HepG2 (cell line): Measurements from ENCODE around the gene DEFB124. TPM values are rescaled to one million over a fixed set of nuclear protein-coding genes. Genes with fewer than 3 reads are reported as not detected.

Experiments
- ATAC-seq: fragments of 200-7000 bp; cut with Tn5 transposase; 3 replicates; pipeline ENCODE4 v1.9.1; 2020; ENCODE audit warnings: mild to moderate bottlenecking, moderate library complexity
- BruUV-seq: library from RNA; stranded (reverse); fragments of 400-500 nt; replicated peaks from 2 replicates; lab custom pipeline; 2021; lab: Mats Ljungman, UMichigan
- CTCF ChIA-PET: fragments of 300-600 bp; formaldehyde crosslinking; extraction: SDS; loops from one replicate; lab custom pipeline; 2021; ENCODE audit warnings: low total read pairs, inconsistent platforms, low intra/inter-chr PET ratio; lab: Yijun Ruan, JAX
- POLR2A ChIA-PET: fragments of 350-600 bp; sonication (Branson Sonifier 250); formaldehyde crosslinking; loops from one replicate; lab custom pipeline; 2020; ENCODE audit warnings: antibody characterized with exemption, inconsistent platforms; lab: Yijun Ruan, JAX
- DNase-seq: peaks from one replicate; pipeline ENCODE4 v3.0.0-alpha.2; 2015; ENCODE audit warnings: low spot score
- FAIRE-seq: peaks from 3 replicates; lab custom pipeline; 2011; peaks lifted over from hg19 to GRCh38; lab: Jason Lieb, UNC
- H2AFZ ChIP-seq: one replicate; pipeline ENCODE4 v1.6.1; 2011; ENCODE audit warnings: low read length, inconsistent platforms
- H3K27ac ChIP-seq: fragments of 300-600 bp; 3 replicates; pipeline ENCODE4 v1.8.0; 2011; ENCODE audit warnings: mixed run types, mild to moderate bottlenecking, mixed read lengths, low read length, inconsistent platforms; ENCODE audit not compliant: insufficient read depth; ENCODE audit errors: extremely low read length
- H3K27me3 ChIP-seq, 2 experiments: fragments of 200-600 bp in 1 of 2; 2 replicates in 1 of 2; 3 replicates in 1 of 2; pipeline versions ENCODE4 v1.6.0 to v1.8.0; 2011; ENCODE audit warnings: low read length in 2 of 2, mild to moderate bottlenecking in 2 of 2, moderate library complexity in 2 of 2, inconsistent platforms in 1 of 2; ENCODE audit not compliant: insufficient read depth in 2 of 2, control insufficient read depth in 1 of 2
- H3K36me3 ChIP-seq, 2 experiments: fragments of 200-600 bp in 1 of 2; replicated peaks in 1 of 2; 2 replicates in 1 of 2; 3 replicates in 1 of 2; pipeline versions ENCODE4 v1.5.1 to v1.8.0; 2011; ENCODE audit warnings: low read length in 2 of 2, inconsistent platforms in 1 of 2; ENCODE audit not compliant: insufficient read depth in 2 of 2, control insufficient read depth in 1 of 2
- H3K4me1 ChIP-seq: 2 replicates; pipeline ENCODE4 v1.5.1; 2012; ENCODE audit warnings: low read length, inconsistent platforms; ENCODE audit not compliant: insufficient read depth
- H3K4me2 ChIP-seq: 2 replicates; pipeline ENCODE4 v1.6.0; 2011; ENCODE audit warnings: low read depth, low read length, inconsistent platforms
- H3K4me3 ChIP-seq, 3 experiments: fragments of 200-600 bp in 1 of 3; sonication (generic), shearing (Covaris generic) in 1 of 3; replicated peaks in 1 of 3; 2 replicates each; pipeline ENCODE4 v1.5.1; 2011 to 2016; ENCODE audit warnings: low read length in 3 of 3, inconsistent platforms in 2 of 3, low read depth in 2 of 3, mild to moderate bottlenecking in 2 of 3, control low read depth in 1 of 3, mixed read lengths in 1 of 3; ENCODE audit not compliant: insufficient read depth in 1 of 3
- H3K79me2 ChIP-seq: one replicate; pipeline ENCODE4 v1.6.1; 2011; ENCODE audit warnings: low read length, inconsistent platforms; ENCODE audit not compliant: insufficient read depth
- H3K9ac ChIP-seq: 2 replicates; pipeline ENCODE4 v1.6.0; 2011; ENCODE audit warnings: mild to moderate bottlenecking, low read depth, low read length, inconsistent platforms; ENCODE audit not compliant: insufficient read depth
- H3K9me3 ChIP-seq: 2 replicates; pipeline ENCODE4 v1.5.1; 2012; ENCODE audit warnings: mild to moderate bottlenecking, low read length
- H4K20me1 ChIP-seq: 2 replicates; pipeline ENCODE4 v1.6.0; 2011; ENCODE audit warnings: inconsistent platforms, mild to moderate bottlenecking, low read length, moderate library complexity; ENCODE audit not compliant: insufficient read depth
- CREB3 ChIP-seq: sonication (generic); formaldehyde crosslinking; IDR thresholded peaks from 2 replicates; pipeline ENCODE4 v1.5.0; 2020; ENCODE audit warnings: missing genetic modification reagents
- CTCF ChIP-seq: sonication (generic); formaldehyde crosslinking; IDR thresholded peaks from 2 replicates; pipeline ENCODE4 v1.5.0; 2020; ENCODE audit warnings: mild to moderate bottlenecking, missing genetic modification reagents, moderate library complexity
- RXRB ChIP-seq: IDR thresholded peaks from 2 replicates; pipeline ENCODE4 v1.6.1; 2016; ENCODE audit warnings: borderline replicate concordance, missing genetic modification reagents, missing compliant biosample characterization
- ZFP82 ChIP-seq: sonication (generic); formaldehyde crosslinking; IDR thresholded peaks from 2 replicates; pipeline ENCODE4 v1.5.1; 2020; ENCODE audit warnings: mild to moderate bottlenecking, missing genetic modification reagents, borderline replicate concordance
- ZUFSP ChIP-seq: sonication (generic); formaldehyde crosslinking; IDR thresholded peaks from 2 replicates; pipeline ENCODE4 v1.9.0; 2021; ENCODE audit warnings: missing genetic modification reagents, mild to moderate bottlenecking, borderline replicate concordance
- WGBS: methylation state at CpG from one replicate; pipeline ENCODE4 v1.1.6; 2017; ENCODE audit warnings: low lambda C conversion rate; 5-methylcytosine and 5-hydroxymethylcytosine counted together
- in situ Hi-C: cut with HindIII; loops from 2 replicates; pipeline ENCODE4 v1.10.0; 2017; ENCODE audit warnings: low pct_unique_long_range_greater_than_20kb; ENCODE audit not compliant: extremely low pct_ligation_motif_present
- intact Hi-C: fragments of 100-400 bp; cut with micrococcal nuclease; formaldehyde crosslinking; loops from one replicate; pipeline ENCODE4 v1.10.0; 2022; ENCODE audit not compliant: unreplicated experiment
- polyA plus RNA-seq, 8 experiments: library from polyadenylated mRNA; depleted of rRNA in 3 of 8; stranded (reverse) in 7 of 8; unstranded in 1 of 8; fragments of >200 nt; fragmentation: Illumina TruSeq in 4 of 8; extraction: Trizol in 4 of 8; gene quantifications; 2 replicates each; pipeline versions ENCODE4 v1.2.1 to v1.2.3, GENCODE V29; 2011 to 2016; ENCODE audit warnings: low read depth in 4 of 8, missing spikeins in 1 of 8, mixed read lengths in 1 of 8; ENCODE audit not compliant: insufficient read depth in 1 of 8
- total RNA-seq, 5 experiments: library from RNA; depleted of rRNA; stranded (reverse); fragments of >200 nt; fragmentation: Illumina TruSeq; extraction: Trizol; gene quantifications; 2 replicates each; pipeline ENCODE4 v1.2.3, GENCODE V29; 2016; ENCODE audit warnings: low read depth in 1 of 5

Gene DEFB124
- total and polyA plus RNA-seq, 2 of the 13 experiments (the other 11 are each of a cell fraction or from before 2014, with no cell fraction given): not detected

- no peak overlapping the region for H3K27ac ChIP-seq
- WGBS: 0% methylated on average over 1 of the region's 1 CpG
- TF ChIP-seq CTCF (CRISPR knock-in tag) (no peak), CREB3 (CRISPR knock-in tag) (no peak), RXRB (CRISPR knock-in tag) (no peak), ZUFSP (CRISPR knock-in tag) (no peak), ZFP82 (CRISPR knock-in tag) (no peak)
- no peaks in the 10 kb centered on the region for H3K4me1 ChIP-seq
- intact Hi-C loops (no loop called here), in situ Hi-C loops (no loop called here)
- peaks cover 6 to 39% of the 10 kb centered on the region in 2 experiments; a peak in 3 of 5 replicates for H3K27me3 ChIP-seq
- no peak overlapping the region for H3K4me2 ChIP-seq
- H2AFZ ChIP-seq: no peak overlapping the region
- H4K20me1 ChIP-seq: no peaks in the 10 kb centered on the region
- no peak overlapping the region for H3K9ac ChIP-seq
- no peaks in the 10 kb centered on the region for H3K9me3 ChIP-seq
- CTCF ChIA-PET: no interaction called here
- no peaks in the 10 kb centered on the region for H3K36me3 ChIP-seq
- DNase-seq: no peak
- no peak for ATAC-seq
- H3K4me3 ChIP-seq: no peak overlapping the region
- POLR2A ChIA-PET: no interaction called here
- no TSS peak for BruUV-seq
- FAIRE-seq: no peak
- H3K79me2 ChIP-seq: no peaks in the 10 kb centered on the region
These were observed 25.6 kb upstream of the DEFB124 start for GRCh38 chr20:31500527-31500926.
